GM19099 (cell line): ENCODE measurements around the gene STIM1.
A peak's percentile ranks its signal among the peaks of the same experiment; 100 is the strongest.

Source experiments
- POLR2A ChIP-seq: IDR thresholded peaks from 3 replicates; pipeline ENCODE4 v1.6.1; 2011; ENCODE audit warnings: low read depth; ENCODE audit not compliant: insufficient read length; ENCODE audit errors: extremely low read depth

The STIM1 gene

GRCh38 chr11:3840004-3840869, 15.2 kb upstream of the STIM1 start:
- TF ChIP-seq POLR2A = no peak

DNA sequence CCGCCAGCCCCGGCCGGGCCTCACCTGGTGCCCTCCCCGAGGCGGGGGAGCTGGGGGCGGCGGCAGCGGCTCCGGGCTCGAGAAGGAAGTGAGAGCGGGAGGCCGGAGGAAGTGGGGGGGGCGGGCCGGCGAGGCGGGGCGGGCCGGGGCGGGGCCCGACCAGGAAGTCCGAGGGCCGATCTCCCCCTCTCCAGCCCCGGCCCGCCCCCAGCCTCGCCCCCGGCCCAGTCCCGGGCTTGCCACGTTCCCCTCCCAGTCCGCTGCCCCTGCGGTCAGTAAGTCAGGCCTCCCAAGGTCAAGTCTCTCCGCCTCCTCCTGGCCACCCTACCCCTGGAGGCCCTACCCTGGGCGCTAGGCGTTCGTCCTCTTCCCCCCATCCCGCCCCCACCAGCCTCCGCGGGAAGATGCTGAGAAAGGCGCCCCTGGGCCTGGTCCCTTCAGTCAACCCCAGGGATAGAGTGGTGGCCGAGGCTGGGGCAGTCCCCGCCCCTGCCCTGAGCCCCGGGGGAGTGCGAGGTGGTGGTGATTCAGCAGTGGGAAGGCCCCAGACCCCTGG, 14.5 kb upstream of the STIM1 start, which contains the start of gene RHOG:
RHOG (minus strand) TSS at position 90 of the 556 bp plus-strand sequence. CDS start 12,821 bp downstream, outside the sequence.
- peak; percentile 67 for TF ChIP-seq POLR2A

DNA sequence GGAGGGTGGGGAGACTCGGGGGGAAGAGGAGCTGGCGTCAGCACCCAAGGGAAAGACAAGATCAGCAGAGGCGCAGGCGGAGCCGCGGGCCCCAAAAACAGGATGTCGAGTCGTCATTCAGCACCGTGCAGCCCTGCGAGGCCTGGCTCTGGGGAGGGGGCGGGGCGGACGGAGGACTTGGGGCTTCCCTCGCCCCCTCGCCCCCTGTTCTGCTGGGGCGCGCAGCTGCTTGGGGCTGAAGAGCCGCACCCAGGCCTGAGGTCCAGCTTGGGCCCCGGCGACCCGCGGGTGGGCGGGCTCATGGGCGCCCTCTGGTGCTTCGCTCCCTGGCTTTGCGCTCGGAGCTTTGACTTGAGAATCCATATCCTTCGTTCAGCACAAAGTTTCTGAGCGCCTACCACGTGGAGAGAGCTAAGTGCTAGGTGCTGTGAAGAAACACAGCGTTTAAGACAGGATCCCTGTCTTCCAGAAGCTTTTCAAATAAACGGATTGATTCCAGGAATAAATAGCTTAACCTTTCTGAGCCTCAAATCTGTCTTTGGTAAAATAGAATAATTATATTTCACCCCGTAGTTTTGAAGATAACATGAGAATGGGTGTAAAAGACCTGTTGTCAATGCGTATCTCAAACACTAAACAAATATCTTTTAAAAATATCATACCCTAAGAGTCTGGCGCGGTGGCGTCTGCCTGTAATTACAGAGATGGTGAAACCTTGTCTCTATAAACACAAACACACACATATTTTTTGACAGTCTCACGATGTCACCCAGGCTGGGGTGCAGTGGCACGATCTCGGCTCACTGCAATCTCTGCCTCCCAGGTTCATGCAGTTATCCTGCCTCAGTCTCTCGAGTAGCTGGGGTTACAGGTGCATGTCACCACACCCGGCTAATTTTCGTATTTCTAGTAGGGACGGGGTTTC, 13.8 kb upstream of the STIM1 start:
- peak; percentile 55 for TF ChIP-seq POLR2A

DNA sequence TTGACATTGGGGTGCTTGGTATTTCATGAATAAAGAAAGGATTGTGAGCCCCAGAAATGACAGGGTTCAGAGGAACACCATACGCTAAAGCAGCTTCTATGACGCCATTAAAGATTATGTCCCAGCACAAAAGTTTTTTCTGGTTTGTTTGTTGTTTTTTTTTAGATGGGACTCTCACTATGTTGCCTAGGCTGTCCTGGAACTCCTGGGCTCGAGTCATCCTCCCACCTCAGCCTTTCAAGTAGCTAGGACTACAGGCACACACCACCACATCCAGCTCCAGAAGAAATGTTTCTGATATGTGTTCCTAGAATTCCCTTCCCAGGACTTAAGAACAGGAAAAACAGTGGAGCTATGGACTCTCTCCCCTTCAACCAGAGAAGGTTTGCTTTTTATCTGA, 12.1 kb upstream of the STIM1 start:
- no peak for TF ChIP-seq POLR2A

DNA sequence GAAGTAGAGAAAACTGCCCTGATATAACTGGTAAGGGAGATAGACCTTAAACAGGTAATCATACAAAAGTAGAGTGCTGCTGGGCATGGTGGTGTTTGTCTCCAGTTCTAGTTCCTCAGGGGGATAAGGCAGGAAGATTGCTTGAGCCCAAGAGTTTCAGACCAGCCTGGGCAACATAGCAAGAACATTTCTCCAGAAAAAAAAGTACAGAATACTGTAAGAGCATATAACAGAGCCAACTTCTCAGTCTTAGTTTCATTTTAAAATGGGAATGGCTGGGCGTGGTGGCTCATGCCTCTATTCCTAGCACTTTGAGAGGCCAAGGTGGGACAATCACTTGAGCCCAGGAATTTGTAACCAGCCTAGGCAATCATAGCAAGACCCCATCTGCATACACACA, 10.2 kb upstream of the STIM1 start:
- no peak for TF ChIP-seq POLR2A

DNA sequence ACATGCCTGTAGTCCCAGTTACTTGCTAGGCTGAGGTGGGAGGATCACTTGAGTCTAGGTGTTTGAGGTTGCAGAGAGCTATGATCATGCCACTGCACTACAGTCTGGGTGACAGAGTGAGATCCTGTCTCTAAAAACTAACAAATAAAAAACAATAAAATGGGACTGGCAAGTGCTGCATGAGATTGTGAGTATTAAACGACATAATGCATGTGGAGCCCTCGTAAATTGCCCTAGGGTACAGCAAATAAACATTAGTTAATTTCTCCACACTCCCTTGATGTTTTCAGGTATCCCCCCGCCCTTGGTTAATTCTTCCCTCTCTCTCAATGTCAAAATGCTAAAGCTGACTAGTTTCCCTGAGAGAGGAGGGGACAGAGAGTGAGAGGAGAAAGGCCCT, 9.8 kb upstream of the STIM1 start:
- no peak for TF ChIP-seq POLR2A

- no peak for TF ChIP-seq POLR2A
Measured at GRCh38 chr11:3849297-3849874, 6.1 kb upstream of the STIM1 start.

DNA sequence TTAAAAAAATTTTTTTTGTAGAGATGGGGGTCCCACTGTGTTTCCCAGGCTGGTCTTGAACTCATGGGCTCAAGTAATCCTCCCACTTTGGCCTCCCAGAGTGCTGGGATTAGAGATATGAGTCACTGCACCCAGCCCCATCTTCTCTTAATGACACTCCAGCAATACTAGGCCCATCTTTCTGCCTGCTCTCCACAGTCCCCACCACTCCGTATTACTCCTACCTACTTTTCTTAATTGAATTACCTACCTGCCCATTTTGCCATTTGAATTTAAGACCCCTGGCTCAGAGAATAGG, 2.0 kb upstream of the STIM1 start:
- TF ChIP-seq POLR2A = no peak

GRCh38 chr11:3853899-3854659, 1.4 kb upstream of the STIM1 start:
- no peak for TF ChIP-seq POLR2A

- TF ChIP-seq POLR2A = no peak
Measured at GRCh38 chr11:3854660-3854976, 846 bp upstream of the STIM1 start.

- TF ChIP-seq POLR2A = no peak
Measured at GRCh38 chr11:3855808-3856491, 486 bp downstream of the STIM1 start.

GRCh38 chr11:3856856-3857553, 1.5 kb downstream of the STIM1 start:
- TF ChIP-seq POLR2A = no peak

DNA sequence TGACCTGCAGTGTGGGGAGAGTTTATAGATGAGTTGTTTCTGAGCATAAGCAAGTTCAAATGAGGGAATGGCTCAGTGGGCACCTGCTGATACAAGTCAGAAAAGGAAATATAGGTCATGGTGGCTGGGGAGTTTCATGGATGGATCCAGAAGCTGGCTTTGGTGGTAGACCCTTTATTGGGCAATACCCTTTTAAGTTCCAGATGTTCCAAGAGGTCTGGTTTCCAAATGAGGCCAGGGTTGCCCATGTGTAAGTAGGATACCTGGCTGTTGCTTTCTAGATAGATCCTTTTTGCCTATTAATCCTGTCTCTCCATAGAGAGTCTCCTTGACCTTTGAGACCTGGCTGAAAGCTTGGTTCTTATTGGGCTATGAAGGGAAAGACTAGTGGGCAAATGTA, 2.2 kb downstream of the STIM1 start:
- TF ChIP-seq POLR2A = no peak
